HG03280 (cell line): ENCODE measurements around the gene GTPBP2.

ENCODE experiments used
- ATAC-seq: cut with Tn5 transposase; IDR thresholded peaks from one replicate; pipeline ENCODE4 v1.9.1; 2021; ENCODE audit warnings: mild to moderate bottlenecking, moderate library complexity; ENCODE audit not compliant: unreplicated experiment

GTPBP2 gene

GRCh38 chr6:43582911-43583310 is 46.2 kb downstream of the GTPBP2 start:
- ATAC-seq = no peak

- no peak for ATAC-seq
Observed at GRCh38 chr6:43579171-43579570, 49.9 kb downstream of the GTPBP2 start.

GRCh38 chr6:43578748-43579147 is 50.3 kb downstream of the GTPBP2 start:
- ATAC-seq = no peak

GRCh38 chr6:43575772-43576551 is 53.1 kb downstream of the GTPBP2 start, which contains the start of the genes POLH and XPO5:
Gene POLH (plus strand): TSS chr6:43576185. CDS start chr6:43582320, 6,135 bp downstream.
Gene XPO5 (minus strand): TSS chr6:43576038. CDS start chr6:43575864, 174 bp downstream.
- ATAC-seq = peak; percentile 89

- ATAC-seq = no peak
Observed at GRCh38 chr6:43575105-43575771, 53.8 kb downstream of the GTPBP2 start.

GRCh38 chr6:43572015-43572414 is 57.0 kb downstream of the GTPBP2 start:
- no peak for ATAC-seq

GRCh38 chr6:43570876-43571441 is 58.1 kb downstream of the GTPBP2 start:
- ATAC-seq = no peak
